Neural crest cell (in vitro differentiated cells): ENCODE data around the gene PHLDB2. TPM values are rescaled to one million over a fixed set of nuclear protein-coding genes. Genes with fewer than 3 reads are reported as not detected.

Experiments used
- DNase-seq: peaks from one replicate; pipeline ENCODE4 v3.0.0; 2021; ENCODE audit warnings: low read depth, mixed read lengths, low spot score
- H3K27ac Mint-ChIP-seq: one replicate; pipeline ENCODE4 v1.8.0; 2021; ENCODE audit warnings: mild to moderate bottlenecking, mixed read lengths; ENCODE audit not compliant: unreplicated experiment
- H3K27me3 Mint-ChIP-seq: 2 replicates; pipeline ENCODE4 v1.8.0; 2021; ENCODE audit warnings: low read depth, mild to moderate bottlenecking, mixed read lengths
- H3K36me3 Mint-ChIP-seq: 2 replicates; pipeline ENCODE4 v1.8.0; 2021; ENCODE audit warnings: low read depth, mild to moderate bottlenecking, mixed read lengths
- H3K4me1 Mint-ChIP-seq: 2 replicates; pipeline ENCODE4 v1.8.0; 2021; ENCODE audit warnings: mixed read lengths
- H3K4me3 Mint-ChIP-seq: one replicate; pipeline ENCODE4 v1.8.0; 2021; ENCODE audit warnings: mild to moderate bottlenecking, mixed read lengths
- H3K9me3 Mint-ChIP-seq: 2 replicates; pipeline ENCODE4 v1.8.0; 2021; ENCODE audit warnings: mixed read lengths
- CTCF ChIP-seq: fragments of 200-600 bp; sonication (generic); conservative IDR thresholded peaks from 2 replicates; pipeline ENCODE4 v1.5.0; 2021; ENCODE audit warnings: antibody characterized with exemption, mild to moderate bottlenecking
- total RNA-seq: library from RNA; stranded (reverse); gene quantifications from 2 replicates; pipeline ENCODE4 v1.2.1, GENCODE V29; 2021

Gene PHLDB2
- total RNA-seq, 1 donor from 2014 or later, result 49.0 TPM

GRCh38 chr3:111848778-111849177 lies 10.3 kb upstream of the PHLDB2 start:
- peaks cover 3% of the 10 kb centered on the region for H3K9me3 Mint-ChIP-seq
- peaks cover 15% of the 10 kb centered on the region for H3K4me1 Mint-ChIP-seq
- no peaks in the 10 kb centered on the region for H3K27me3 Mint-ChIP-seq
- no peaks in the 10 kb centered on the region for H3K36me3 Mint-ChIP-seq
- H3K27ac Mint-ChIP-seq, result no peak overlapping the region
- DNase-seq, result no peak
- H3K4me3 Mint-ChIP-seq, result no peak overlapping the region
- no peak for TF ChIP-seq CTCF

- H3K36me3 Mint-ChIP-seq, result no peaks in the 10 kb centered on the region
- H3K4me3 Mint-ChIP-seq, result no peak overlapping the region
- peaks cover 15% of the 10 kb centered on the region for H3K4me1 Mint-ChIP-seq
- TF ChIP-seq CTCF, result no peak
- H3K9me3 Mint-ChIP-seq, result no peaks in the 10 kb centered on the region
- DNase-seq, result no peak
- H3K27ac Mint-ChIP-seq, result no peak overlapping the region
- no peaks in the 10 kb centered on the region for H3K27me3 Mint-ChIP-seq
These were observed 8.5 kb upstream of the PHLDB2 start for GRCh38 chr3:111850537-111850936.

GRCh38 chr3:111851511-111851954 lies 7.5 kb upstream of the PHLDB2 start:
- Mint-ChIP-seq H3K27me3 (no peaks in the 10 kb centered on the region), H3K9me3 (no peaks in the 10 kb centered on the region), H3K27ac (peak overlapping the region; percentile 35), H3K4me1 (peaks cover 15% of the 10 kb centered on the region), H3K4me3 (no peak overlapping the region), H3K36me3 (no peaks in the 10 kb centered on the region)
- TF ChIP-seq CTCF, result no peak
- no peak for DNase-seq

- Mint-ChIP-seq H3K9me3 (no peaks in the 10 kb centered on the region), H3K4me3 (no peak overlapping the region), H3K27me3 (no peaks in the 10 kb centered on the region), H3K27ac (no peak overlapping the region), H3K4me1 (peaks cover 15% of the 10 kb centered on the region), H3K36me3 (no peaks in the 10 kb centered on the region)
- TF ChIP-seq CTCF, result no peak
- no peak for DNase-seq
These were observed 6.5 kb upstream of the PHLDB2 start for GRCh38 chr3:111852540-111852939.

GRCh38 chr3:111853068-111853467 lies 6.0 kb upstream of the PHLDB2 start:
- Mint-ChIP-seq H3K4me1 (peaks cover 15% of the 10 kb centered on the region), H3K4me3 (no peak overlapping the region), H3K36me3 (no peaks in the 10 kb centered on the region), H3K27ac (no peak overlapping the region), H3K9me3 (no peaks in the 10 kb centered on the region), H3K27me3 (no peaks in the 10 kb centered on the region)
- no peak for DNase-seq
- TF ChIP-seq CTCF, result no peak

GRCh38 chr3:111854990-111855389 lies 4.1 kb upstream of the PHLDB2 start:
- no peak for DNase-seq
- Mint-ChIP-seq H3K4me1 (peaks cover 23% of the 10 kb centered on the region), H3K27me3 (no peaks in the 10 kb centered on the region), H3K9me3 (no peaks in the 10 kb centered on the region), H3K36me3 (no peaks in the 10 kb centered on the region), H3K27ac (no peak overlapping the region), H3K4me3 (peak overlapping the region; percentile 14)
- no peak for TF ChIP-seq CTCF
